Keratinocyte (primary cell): Measurements from ENCODE around the gene LHFPL3.

Experiments
- CTCF ChIP-seq, 3 experiments: IDR thresholded peaks in 1 of 3; conservative IDR thresholded peaks in 1 of 3; optimal IDR thresholded peaks in 1 of 3; 2 replicates in 2 of 3; 3 replicates in 1 of 3; pipeline versions ENCODE3 to v1.5.1; 2011; ENCODE audit warnings: low read length in 3 of 3, mild to moderate bottlenecking in 3 of 3, moderate library complexity in 2 of 3, control low read depth in 1 of 3, inconsistent platforms in 1 of 3; ENCODE audit not compliant: insufficient read depth in 2 of 3; ENCODE audit errors: extremely low read depth in 1 of 3
- EZH2 ChIP-seq: IDR thresholded peaks from one replicate; pipeline ENCODE4 v1.6.1; 2012; ENCODE audit warnings: inconsistent platforms, mild to moderate bottlenecking, low read length, moderate library complexity

- TF ChIP-seq CTCF (optimal IDR thresholded peaks at IDR 0.05 in 1 of 3, IDR thresholded peaks at IDR 0.05 in 1 of 3, conservative IDR thresholded peaks at IDR 0.05 in 1 of 3; ENCODE audit: extremely low read depth in 1 of 3, insufficient read depth in 2 of 3, low read length in 3 of 3) (no peak), EZH2 (no peak)
Measured at GRCh38 chr7:104629408-104629807, 301.0 kb downstream of the LHFPL3 start.
